ENCODE measurements around the gene CEMIP. TPM values are rescaled to one million over a fixed set of nuclear protein-coding genes. Genes with fewer than 3 reads are reported as not detected.

The CEMIP gene
- total RNA-seq, 1 donor from 2014 or later, result 3.6 TPM

DNA sequence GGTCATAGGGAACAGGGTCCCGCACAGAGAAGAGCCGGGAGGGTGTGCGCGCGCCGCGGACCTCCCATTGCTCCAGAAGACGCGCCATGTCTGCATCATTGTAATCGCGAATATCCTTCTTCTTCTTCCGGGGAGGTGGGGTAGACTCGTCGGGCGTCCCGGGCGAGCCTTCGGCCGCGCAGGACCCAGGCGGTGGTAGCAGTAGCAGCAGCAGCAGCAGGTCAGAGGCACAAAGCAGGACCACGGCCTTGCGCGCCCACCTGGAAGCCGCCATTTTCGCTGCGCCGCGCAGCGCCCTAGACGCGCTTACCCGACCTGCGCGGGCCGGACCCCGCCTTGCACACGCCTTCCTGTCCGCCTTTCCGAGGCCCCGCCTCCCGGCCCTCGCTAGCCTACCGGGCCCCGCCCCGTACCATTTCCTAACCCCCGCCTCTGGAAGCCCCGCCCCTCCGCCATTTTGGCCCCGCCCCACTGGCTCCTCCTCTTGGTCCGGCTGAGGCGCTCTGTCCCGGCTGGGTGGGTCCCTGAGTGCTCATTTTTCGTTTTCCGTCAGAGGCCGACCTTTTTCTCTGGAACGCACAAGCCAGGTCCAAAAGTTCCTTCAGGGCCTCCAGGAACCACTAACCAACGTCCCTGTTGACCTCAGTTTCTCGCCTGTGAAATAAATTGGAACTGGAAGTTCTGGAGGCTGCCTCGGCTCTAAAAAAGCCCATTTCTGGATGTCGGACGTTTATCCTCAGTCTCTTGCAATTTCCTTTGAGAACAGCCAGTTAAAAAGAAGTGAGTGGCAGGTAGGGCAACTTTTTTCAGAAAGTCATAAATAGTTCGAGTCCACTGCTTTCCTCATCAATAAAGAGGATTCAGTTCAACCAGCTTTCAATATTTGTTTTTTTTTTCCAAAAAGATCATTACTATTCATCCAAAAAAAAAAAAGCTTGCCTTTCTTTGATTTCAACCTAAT lies 210.6 kb downstream of the CEMIP start, which contains the start of gene MESD:
TSS of gene MESD (minus strand) at position 302 of the 961 bp plus-strand sequence. CDS start at position 274, 28 bp downstream.
- peak within 1 kb of the TSS; percentile 97 for H3K4me2 ChIP-seq (ENCODE audit: low read length)
- no peaks in the 10 kb centered on the region for H3K9me3 ChIP-seq (ENCODE audit: insufficient read depth, low read depth, low read length)
- no peaks in the 10 kb centered on the region for H3K36me3 ChIP-seq (ENCODE audit: insufficient read depth, low read length)
- FAIRE-seq (no peak), DNase-seq (ENCODE audit: low read depth) (peak; percentile 79)
- H3K4me1 ChIP-seq (ENCODE audit: insufficient read depth, low read length), result peaks cover 17% of the 10 kb centered on the region
- H3K9ac ChIP-seq (ENCODE audit: low read length), result peak within 1 kb of the TSS; percentile 93
- Mint-ChIP-seq H3K9me3 (ENCODE audit: unreplicated experiment) (no peaks in the 10 kb centered on the region), H3K4me3 (ENCODE audit: unreplicated experiment) (peak within 1 kb of the TSS; percentile 100), H3K27ac (ENCODE audit: unreplicated experiment) (peak within 1 kb of the TSS; percentile 93), H3K4me1 (ENCODE audit: low read depth, unreplicated experiment) (peaks cover 15% of the 10 kb centered on the region), H3K27me3 (ENCODE audit: low read depth, unreplicated experiment) (no peaks in the 10 kb centered on the region), H3K36me3 (ENCODE audit: low read depth, unreplicated experiment) (no peaks in the 10 kb centered on the region)
- TF ChIP-seq EZH2 (IDR thresholded peaks at IDR 0.05; ENCODE audit: insufficient read depth, low read length), result no peak
- peaks cover 48% of the 10 kb centered on the region for H3K79me2 ChIP-seq (ENCODE audit: insufficient read depth, low read length)
- peak within 1 kb of the TSS; percentile 83 for H3K27ac ChIP-seq (ENCODE audit: low read depth, low read length)
- H4K20me1 ChIP-seq (ENCODE audit: insufficient read depth, low read length), result peaks cover 38% of the 10 kb centered on the region
- peak within 1 kb of the TSS; percentile 93 for H2AFZ ChIP-seq (ENCODE audit: low read depth, low read length)
- H3K4me3 ChIP-seq (ENCODE audit: insufficient read depth, low read depth, low read length), result peak within 1 kb of the TSS; percentile 98
- H3K27me3 ChIP-seq (ENCODE audit: insufficient read depth, low read length), result no peaks in the 10 kb centered on the region

DNA sequence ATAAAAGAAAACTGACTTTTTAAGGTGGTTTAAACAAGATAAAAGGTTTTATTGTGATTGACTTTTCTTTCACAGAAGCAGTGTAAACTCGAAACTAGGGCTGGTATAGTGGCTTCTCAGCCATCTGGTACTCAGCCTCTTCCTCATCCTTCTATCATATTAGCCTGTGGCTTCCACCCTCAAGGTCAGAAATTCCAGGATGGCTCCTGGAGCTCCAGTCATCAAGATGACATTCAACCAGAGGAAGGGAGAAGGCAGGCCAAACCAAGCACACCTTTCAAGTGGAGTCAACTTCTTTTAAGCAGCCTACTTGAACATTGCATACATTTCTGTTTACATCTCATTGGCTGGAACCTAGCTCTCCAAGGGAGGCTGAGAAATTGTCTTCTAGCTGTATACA lies 211.8 kb downstream of the CEMIP start:
- H3K4me3 Mint-ChIP-seq (ENCODE audit: unreplicated experiment), result no peak overlapping the region
- H3K27ac Mint-ChIP-seq (ENCODE audit: unreplicated experiment), result no peak overlapping the region
- Histone ChIP-seq H3K4me2 (ENCODE audit: low read length) (no peak overlapping the region), H3K4me3 (ENCODE audit: insufficient read depth, low read depth, low read length) (no peak overlapping the region), H3K79me2 (ENCODE audit: insufficient read depth, low read length) (peaks cover 37% of the 10 kb centered on the region), H2AFZ (ENCODE audit: low read depth, low read length) (no peak overlapping the region), H3K27me3 (ENCODE audit: insufficient read depth, low read length) (no peaks in the 10 kb centered on the region), H3K36me3 (ENCODE audit: insufficient read depth, low read length) (no peaks in the 10 kb centered on the region), H4K20me1 (ENCODE audit: insufficient read depth, low read length) (peaks cover 27% of the 10 kb centered on the region), H3K27ac (ENCODE audit: low read depth, low read length) (no peak overlapping the region), H3K9ac (ENCODE audit: low read length) (no peak overlapping the region), H3K9me3 (ENCODE audit: insufficient read depth, low read depth, low read length) (no peaks in the 10 kb centered on the region), H3K4me1 (ENCODE audit: insufficient read depth, low read length) (peaks cover 17% of the 10 kb centered on the region)
- TF ChIP-seq CTCF (IDR thresholded peaks at IDR 0.05; ENCODE audit: insufficient read depth, low read depth, low read length), result no peak
- no peak for TF ChIP-seq EZH2 (IDR thresholded peaks at IDR 0.05; ENCODE audit: insufficient read depth, low read length)
- no peaks in the 10 kb centered on the region for H3K9me3 Mint-ChIP-seq (ENCODE audit: unreplicated experiment)
- H3K27me3 Mint-ChIP-seq (ENCODE audit: low read depth, unreplicated experiment), result peaks cover 2% of the 10 kb centered on the region
- peaks cover 15% of the 10 kb centered on the region for H3K4me1 Mint-ChIP-seq (ENCODE audit: low read depth, unreplicated experiment)
- FAIRE-seq, result no peak
- DNase-seq (ENCODE audit: low read depth), result no peak
- H3K36me3 Mint-ChIP-seq (ENCODE audit: low read depth, unreplicated experiment), result no peaks in the 10 kb centered on the region

DNA sequence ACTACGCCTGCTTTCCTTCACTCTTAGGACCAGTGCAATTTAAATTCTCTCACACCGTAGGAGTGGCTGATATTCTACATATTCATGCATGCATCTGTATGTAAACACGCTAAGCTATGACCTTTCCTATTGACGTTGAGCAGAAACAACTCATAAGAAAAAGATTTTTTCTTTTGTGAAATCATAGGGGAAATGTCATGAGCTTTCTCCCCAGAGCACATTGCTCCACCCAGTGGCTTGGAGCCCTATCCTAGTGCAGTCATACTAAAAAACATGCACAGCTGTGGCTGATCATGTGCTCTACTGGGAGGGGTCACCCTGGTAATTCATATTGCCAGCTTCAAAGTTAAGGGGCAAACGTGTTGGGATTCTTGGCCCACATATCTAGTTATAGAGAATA lies 212.3 kb downstream of the CEMIP start:
- Histone ChIP-seq H2AFZ (ENCODE audit: low read depth, low read length) (no peak overlapping the region), H3K9me3 (ENCODE audit: insufficient read depth, low read depth, low read length) (no peaks in the 10 kb centered on the region), H3K79me2 (ENCODE audit: insufficient read depth, low read length) (peaks cover 32% of the 10 kb centered on the region), H3K9ac (ENCODE audit: low read length) (no peak overlapping the region), H3K4me2 (ENCODE audit: low read length) (no peak overlapping the region), H3K27me3 (ENCODE audit: insufficient read depth, low read length) (no peaks in the 10 kb centered on the region), H3K4me1 (ENCODE audit: insufficient read depth, low read length) (peaks cover 17% of the 10 kb centered on the region), H3K4me3 (ENCODE audit: insufficient read depth, low read depth, low read length) (no peak overlapping the region), H3K27ac (ENCODE audit: low read depth, low read length) (no peak overlapping the region), H3K36me3 (ENCODE audit: insufficient read depth, low read length) (no peaks in the 10 kb centered on the region), H4K20me1 (ENCODE audit: insufficient read depth, low read length) (peaks cover 24% of the 10 kb centered on the region)
- TF ChIP-seq EZH2 (IDR thresholded peaks at IDR 0.05; ENCODE audit: insufficient read depth, low read length) (no peak), CTCF (IDR thresholded peaks at IDR 0.05; ENCODE audit: insufficient read depth, low read depth, low read length) (no peak)
- DNase-seq (ENCODE audit: low read depth) (no peak), FAIRE-seq (no peak)
- H3K27me3 Mint-ChIP-seq (ENCODE audit: low read depth, unreplicated experiment), result peaks cover 2% of the 10 kb centered on the region
- no peaks in the 10 kb centered on the region for H3K9me3 Mint-ChIP-seq (ENCODE audit: unreplicated experiment)
- H3K4me3 Mint-ChIP-seq (ENCODE audit: unreplicated experiment), result no peak overlapping the region
- H3K27ac Mint-ChIP-seq (ENCODE audit: unreplicated experiment), result no peak overlapping the region
- H3K4me1 Mint-ChIP-seq (ENCODE audit: low read depth, unreplicated experiment), result peaks cover 15% of the 10 kb centered on the region
- H3K36me3 Mint-ChIP-seq (ENCODE audit: low read depth, unreplicated experiment), result no peaks in the 10 kb centered on the region
